Stimulated activated CD4-positive, alpha-beta T cell treated with anti-CD3 and anti-CD28 coated beads, Interleukin-2, amount 100 ng/mL, for 4 hours (primary cell): ENCODE measurements around the gene LAMA2.
A peak's percentile ranks its signal among the peaks of the same experiment; 100 is the strongest.

ENCODE experiments used
- DNase-seq: peaks from one replicate; pipeline ENCODE4 v3.0.0-alpha.2; 2020; ENCODE audit warnings: low read depth

The LAMA2 gene

DNA sequence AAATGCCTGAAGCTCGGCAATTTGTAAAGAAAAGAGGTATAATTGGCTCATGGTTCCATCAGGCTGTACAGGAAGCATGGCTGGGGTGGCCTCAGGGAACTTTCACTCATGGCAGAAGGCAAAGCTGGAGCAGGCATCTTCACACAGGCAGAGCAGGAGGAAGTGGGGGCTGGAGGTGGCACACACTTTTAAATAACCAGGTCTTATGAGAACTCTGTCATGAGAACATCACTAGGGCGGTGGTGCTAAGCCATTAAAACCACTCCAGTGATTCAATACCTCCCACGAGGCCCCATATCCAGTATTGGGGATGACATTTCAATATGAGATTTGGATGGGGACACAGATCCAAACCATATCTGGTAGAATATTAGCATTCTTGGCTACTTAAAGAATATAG is 481.8 kb downstream of the LAMA2 start:
- DNase-seq, result no peak

DNA sequence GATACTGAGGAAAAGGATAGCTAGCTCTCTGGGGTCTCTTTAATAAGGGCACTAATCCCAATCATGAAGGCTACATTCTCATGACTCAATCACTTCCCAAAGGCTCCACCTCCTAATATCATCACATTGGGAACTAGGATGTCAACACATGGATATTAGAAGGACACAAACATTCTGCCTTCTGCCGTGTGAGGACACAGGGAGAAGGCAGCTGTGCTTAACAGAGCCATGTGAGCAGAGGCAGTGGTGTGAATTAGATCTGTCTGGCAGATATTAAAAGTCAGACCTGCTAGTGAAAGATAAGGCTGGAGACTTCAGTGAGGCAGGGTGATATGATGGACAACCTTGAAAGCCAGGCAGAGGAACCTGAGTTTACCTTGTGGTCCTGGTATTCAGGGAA is 485.1 kb downstream of the LAMA2 start:
- no peak for DNase-seq

DNA sequence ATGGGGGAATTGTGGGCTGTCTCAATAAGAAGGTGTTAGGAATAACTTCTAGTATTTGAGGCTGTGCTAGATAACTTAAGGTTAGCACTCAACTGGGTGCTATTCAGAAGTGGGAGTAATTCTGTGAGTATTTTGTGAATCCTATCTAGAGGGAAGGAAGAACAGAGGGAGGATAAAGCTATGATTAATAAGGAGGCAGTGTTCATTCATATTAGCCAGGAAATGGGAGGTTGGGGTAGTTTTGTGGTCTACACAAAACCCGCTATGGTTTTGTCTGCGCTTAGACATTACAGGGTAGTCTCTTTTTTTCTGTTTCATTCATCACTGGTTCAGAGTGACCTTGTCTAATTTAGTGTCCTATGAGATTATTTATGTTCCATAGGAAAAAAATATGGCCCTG is 486.0 kb downstream of the LAMA2 start:
- DNase-seq, result no peak

DNA sequence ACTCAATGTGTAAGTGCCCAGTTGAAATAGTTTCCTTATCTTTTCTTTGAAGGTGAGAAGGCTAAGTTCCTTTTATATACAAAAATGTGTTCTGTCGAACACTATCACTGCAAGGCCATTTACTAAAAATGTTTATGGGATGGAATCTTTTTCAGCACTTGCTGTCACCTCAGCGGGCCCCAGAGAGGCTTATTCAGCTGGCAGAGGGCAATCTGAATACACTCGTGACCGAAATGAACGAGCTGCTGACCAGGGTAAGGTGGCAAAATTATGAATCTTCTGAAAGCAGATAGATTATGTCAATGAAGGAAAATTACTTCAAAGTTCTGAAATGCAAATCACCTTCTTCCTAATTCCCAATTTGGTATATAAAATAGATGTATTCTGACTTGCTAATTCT is 486.8 kb downstream of the LAMA2 start:
- no peak for DNase-seq

DNA sequence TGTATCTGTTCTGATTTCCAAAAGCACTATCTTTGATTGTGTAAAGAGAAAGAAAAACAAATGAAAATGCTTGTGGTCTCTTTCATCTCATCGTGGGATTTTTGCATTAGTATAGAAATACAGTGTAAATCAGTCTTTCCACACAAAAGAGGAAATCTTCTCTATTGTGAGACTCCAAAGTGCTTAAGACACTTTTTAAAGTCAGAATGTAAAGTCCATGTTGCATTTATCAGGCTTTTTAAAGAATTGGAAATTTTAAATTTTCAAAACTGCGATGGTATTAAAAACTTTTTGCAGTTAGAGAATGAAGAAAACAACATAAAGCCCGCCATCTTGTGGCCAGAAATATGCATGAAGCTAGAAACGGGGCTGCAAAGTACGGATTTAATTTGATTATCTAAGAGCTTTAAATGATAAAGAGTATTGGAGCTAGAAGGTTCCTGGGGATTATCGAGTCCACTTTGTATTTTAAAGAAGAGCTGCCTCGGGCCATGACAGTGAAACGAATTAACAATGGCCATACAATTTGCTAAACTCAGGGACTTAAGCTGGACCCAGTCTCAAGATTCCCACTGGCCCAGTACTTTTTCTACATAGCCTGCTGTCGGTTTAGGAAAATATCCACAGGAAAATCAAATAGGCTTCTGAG is 487.5 kb downstream of the LAMA2 start:
- DNase-seq, result peak; percentile 29

DNA sequence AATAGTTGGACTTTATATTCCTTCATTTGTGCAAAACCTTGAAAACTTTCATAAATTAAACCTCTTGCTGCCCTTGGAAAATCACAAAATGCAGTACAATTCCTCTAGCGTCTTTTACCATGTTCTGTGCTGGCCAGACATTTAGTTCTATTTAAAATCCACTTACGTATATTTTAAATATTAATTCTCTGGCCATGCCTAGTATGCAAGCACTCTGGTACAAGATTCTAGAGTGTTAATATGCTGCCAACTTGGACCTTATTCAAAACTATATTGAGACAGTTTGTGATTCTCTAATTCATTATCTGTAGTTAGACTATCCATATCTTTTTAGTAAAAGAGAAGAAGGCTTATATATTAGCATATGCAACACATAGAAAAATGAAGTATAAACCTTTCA is 498.9 kb downstream of the LAMA2 start:
- DNase-seq, result no peak

DNA sequence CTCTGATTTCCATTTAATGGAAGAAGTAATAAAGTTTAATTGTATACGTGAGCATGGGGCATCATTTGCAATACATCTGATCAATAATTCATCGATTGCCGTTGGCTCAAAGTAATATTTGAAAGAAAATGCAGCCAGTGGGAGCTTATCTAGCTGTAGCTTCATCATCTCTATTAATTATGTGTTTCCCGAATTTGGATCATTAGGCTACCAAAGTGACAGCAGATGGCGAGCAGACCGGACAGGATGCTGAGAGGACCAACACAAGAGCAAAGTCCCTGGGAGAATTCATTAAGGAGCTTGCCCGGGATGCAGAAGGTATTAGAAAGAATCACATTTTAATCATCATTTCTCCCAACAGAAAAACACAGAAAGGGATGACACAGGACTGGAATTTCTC is 500.0 kb downstream of the LAMA2 start:
- no peak for DNase-seq

DNA sequence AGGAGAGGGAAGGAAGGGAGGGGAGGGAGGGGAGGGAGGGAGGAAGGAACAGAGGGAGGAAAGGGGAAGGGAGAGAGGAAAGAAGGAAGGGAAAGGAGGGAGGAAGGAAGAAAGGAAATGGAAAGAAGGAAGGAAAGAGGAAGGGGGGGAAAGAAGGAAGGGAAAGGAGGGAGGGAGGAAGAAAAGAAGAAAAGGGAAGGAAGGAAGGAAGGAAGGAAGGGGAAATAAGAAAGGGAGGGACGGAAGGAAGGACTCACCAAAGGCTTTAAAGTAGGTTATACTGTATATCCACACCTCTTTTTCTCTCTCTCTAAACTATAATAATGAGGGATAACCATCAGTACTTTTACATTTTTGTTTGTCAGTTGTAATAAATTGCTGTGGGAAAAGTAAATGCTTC is 502.2 kb downstream of the LAMA2 start:
- DNase-seq, result no peak

DNA sequence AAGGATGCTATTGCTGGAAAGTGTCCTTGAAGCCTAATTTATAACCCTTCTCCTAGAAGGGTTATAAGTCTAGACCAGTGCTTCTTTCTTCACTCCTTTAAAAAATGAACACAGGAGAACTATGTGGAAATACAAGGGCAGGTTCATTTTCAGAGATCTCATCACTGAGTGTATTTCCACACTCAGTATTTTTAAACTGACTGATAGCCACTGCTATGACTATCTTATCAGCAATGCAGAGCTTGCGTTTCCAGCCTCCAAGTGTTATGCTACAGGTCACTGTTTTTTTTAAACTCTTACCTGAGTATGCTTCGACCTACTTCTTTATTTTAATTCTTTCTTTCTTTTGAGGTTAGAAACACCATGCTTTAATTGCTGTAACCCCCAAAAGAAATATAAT is 508.0 kb downstream of the LAMA2 start:
- no peak for DNase-seq

DNA sequence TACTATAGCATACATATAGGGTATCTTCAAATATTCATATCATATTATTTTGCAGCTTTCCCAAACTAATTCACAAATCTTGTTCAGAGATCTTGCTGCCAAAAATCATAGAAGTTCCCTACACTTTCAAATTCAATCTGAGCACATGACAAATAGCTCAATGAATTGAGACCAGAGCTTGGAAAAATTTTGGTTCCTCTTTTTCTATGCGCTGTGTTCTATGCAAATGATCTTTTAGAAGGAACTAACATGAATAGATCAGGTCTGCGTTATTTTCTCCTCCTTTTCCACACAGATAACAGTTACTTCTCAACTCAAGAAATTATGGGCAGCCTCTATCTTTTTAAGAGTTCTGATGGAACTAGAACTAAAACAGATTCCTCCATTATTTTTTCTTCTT is 510.7 kb downstream of the LAMA2 start:
- no peak for DNase-seq

DNA sequence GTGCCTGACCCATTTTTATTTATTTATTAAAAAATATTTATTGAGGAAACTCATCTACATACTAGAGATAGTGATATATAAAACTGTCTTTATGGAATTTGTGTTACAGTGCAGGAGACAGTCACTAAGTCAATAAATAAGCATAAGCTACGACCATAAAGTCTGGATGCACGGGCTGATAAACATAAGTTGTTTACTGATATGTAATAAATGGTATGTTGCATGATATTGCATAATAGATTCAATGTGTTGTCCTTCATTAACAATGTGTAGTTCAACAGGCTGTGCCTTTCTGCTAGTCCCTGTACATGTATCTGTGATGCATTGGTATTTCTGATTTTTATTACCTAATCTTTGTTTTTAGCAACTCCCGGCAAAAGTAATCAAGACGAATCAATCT is 515.8 kb downstream of the LAMA2 start:
- DNase-seq, result no peak

DNA sequence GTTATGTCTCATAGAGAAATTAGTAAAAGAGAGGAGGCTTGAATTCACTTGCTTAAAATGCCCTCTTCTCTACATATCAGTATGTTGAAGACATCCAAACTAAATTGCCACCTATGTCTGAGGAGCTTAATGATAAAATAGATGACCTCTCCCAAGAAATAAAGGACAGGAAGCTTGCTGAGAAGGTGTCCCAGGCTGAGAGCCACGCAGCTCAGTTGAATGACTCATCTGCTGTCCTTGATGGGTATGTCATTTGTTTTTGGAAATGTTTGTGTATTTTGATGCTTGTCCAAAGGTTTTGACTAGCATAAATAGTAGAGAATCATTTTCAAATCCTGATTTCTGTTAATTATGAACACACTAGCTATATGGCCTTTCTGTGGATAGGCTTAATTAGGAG is 519.3 kb downstream of the LAMA2 start:
- no peak for DNase-seq

DNA sequence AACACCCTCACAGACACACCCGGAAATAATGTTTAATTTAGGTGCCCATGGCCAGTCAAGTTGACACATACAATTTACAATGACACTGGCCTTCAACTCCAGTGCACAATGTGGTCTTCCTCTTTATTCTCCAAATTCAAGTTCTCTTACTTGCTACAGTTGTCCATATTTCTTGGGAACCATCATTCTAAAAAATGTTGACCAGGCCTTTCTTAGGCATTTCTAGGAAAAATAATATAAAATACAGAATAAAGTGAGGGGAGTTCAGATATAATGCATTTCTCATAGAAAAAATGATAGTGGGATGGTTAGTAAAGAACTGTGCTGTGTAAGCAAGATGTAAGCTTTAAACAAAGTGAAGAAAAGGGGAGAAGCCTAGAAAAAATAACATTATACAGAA is 528.2 kb downstream of the LAMA2 start:
- DNase-seq, result no peak

DNA sequence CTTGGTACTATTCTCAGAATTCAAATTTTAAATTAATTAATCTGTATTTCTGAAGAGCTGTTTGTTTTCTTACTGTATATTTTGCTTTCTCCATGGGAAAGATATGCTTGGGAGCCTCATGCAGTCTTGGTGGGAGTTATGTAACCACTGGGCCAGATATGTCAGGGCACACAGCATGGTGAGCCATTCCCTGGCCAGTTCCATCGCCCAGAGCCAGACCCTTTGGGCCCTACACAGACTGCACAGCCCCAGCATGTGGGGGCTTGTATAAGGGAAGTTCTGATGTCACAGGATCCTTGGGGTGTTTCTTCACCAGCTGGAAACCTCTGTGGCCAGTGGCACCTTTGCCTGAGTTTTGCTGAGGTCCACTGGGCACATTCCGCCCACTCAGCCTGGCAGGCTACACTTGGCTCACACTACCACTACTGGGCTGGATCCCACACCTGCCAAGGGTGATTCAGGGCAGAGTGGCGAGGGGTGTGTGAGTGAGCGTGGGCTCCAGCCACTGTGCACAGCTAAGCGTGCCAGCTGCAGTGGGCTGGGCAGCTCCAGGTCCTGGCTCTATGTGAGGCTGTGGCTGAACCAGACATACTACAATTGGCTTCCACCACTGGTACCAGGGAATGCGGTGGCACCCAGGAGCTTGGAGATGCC is 533.5 kb downstream of the LAMA2 start:
- DNase-seq, result no peak

DNA sequence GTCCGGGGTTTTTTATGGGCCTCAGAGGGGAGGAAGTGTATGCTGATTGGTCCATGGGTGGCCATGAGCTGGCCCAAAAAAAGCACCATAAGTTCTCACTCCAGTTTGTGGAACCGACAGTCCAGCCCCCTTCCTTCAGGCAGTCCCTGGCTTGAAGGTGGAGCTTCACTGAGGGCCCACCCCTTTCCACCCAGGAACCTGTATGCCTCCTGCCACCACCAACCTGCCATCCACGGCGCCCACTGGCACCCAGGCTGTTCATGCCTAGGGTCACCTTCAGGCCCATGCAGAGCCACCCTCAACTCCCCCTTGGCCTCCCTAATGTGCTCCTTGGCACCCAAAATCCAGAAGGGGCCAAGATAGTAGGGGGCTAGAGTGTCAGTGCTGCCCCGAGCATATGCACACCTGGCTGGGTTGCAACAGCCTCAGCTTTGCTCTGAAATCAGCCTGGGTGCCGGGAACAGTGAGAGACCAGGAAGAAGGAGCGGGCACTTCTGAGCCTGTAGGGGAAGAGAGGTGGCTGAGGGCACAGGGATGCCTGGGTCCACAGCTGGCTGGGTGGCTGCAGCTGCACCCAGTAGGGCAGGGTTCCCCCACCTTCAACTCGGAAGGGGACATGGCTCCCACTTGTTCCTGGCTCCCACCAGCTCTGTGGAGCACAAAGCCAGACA is 534.6 kb downstream of the LAMA2 start:
- DNase-seq, result no peak

DNA sequence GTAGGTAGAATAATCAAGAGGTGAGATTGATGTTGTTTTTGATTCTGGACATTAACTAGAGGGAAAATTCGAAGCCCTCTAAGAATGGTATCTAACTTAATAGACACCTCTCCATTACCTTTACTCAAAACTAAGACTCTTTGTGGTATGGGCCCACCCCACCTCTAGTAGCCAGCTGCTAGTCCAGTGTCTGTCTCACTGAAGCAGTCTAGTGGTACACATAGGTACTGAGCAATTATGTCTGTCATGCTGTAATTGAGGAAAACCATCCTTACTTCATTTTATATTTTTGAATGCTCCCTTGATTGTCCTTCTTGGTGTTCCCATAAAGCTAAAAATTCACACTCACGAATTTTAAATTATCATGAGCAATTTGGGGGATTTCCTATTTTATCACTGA is 536.4 kb downstream of the LAMA2 start:
- DNase-seq, result no peak

DNA sequence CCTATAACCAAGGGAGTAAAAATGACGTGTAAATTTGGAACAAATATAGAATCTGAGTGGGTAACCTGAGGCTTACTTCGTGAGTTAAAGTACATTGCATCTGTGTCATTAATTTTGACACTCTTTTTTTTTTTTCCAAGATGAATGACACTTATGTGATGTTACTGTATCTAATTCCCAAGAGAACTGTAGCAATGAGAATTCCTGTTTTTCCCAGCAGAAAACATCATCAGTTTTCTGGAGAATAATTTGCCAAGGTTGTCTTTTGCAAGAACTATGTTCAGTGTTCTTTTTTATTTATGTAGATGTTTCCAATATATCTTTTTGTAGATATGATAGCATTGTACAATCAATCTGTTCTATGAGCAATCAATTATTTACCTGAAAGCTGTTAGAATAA is 543.4 kb downstream of the LAMA2 start:
- no peak for DNase-seq

DNA sequence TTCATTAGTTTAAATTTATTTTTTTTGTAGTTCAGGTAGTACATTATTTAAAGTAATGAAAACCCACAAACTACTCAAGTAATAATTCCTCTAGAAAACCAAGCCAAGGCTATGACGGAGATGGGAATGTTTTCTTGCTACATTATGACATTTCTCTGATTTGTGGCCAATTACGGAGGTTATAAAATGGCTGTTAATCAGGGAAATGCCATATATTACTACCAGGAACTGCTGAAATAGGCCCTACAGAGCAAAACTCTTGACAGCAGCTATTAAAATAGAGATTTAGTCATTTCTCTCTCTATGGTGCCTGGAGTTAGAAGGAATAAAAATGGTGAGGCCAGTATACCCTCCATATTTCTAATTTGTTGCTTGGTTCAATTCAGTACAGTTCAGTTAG is 547.0 kb downstream of the LAMA2 start:
- DNase-seq, result no peak

DNA sequence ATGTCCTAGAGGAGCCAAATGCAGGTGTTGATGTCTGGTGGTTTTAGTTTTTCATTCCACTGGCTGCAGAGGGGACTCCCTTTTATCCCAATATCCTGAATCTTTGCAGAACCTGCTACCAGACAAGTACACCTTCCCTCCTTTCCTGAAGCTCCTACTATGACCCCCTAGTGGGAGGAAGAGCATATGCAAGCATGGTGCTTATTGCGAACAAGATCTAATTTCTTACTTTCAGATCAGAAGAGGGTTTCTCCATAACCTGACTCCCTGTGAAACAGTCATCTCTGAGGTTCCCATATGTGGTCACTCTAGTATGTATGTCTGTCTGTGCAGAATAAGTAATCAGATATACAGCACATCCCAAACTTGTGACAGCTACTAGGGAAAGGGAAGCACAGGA is 549.8 kb downstream of the LAMA2 start:
- no peak for DNase-seq

DNA sequence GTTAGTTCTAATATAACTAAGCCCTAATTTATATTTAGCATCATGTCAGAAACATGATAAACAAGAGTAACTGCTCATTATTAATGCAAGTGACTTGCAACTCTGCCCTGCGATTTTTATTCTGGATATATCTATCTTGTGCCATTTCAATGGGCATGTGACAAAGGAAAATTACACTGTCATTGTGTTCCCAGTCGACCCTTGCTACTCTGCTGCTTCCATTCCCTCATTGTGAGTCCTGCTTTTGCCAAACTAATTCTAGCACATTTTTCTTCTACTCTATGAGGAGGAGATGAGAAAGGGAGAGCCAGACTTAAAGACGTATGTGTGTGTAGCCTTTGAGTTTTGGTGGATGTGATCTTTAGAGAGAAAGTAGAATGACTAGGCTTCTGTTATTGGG is 551.2 kb downstream of the LAMA2 start:
- no peak for DNase-seq

DNA sequence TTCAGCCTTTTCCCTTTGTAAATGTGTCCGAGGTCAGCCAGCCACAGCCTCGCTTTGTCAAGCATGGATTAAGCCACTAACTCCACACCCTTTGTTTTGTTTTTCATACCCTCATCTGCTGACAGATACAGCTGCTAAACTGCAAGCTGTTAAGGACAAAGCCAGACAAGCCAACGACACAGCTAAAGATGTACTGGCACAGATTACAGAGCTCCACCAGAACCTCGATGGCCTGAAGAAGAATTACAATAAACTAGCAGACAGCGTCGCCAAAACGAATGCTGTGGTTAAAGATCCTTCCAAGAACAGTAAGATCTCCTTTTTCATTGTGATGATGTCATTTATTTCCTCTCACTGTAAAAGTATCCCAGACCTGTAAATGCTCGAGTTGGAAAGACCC is 557.8 kb downstream of the LAMA2 start:
- no peak for DNase-seq

DNA sequence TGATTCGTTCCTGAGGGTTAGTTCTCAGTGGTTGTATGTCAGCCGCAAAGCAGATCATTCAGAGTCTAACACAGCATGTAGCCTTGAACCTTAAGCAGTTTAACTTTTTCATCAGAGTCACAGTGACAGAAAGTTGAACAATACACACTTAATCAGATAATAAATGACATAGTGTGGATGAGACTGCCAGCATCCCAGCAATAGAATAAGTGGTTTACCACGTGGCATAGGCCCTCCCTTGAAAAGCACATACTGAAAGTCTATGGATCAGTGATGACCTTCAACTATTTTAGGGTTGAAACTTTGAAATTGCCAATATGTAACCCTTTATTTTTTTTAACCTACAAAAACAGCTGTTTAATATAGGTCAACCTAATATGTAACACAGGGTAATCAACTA is 561.7 kb downstream of the LAMA2 start:
- DNase-seq, result no peak

DNA sequence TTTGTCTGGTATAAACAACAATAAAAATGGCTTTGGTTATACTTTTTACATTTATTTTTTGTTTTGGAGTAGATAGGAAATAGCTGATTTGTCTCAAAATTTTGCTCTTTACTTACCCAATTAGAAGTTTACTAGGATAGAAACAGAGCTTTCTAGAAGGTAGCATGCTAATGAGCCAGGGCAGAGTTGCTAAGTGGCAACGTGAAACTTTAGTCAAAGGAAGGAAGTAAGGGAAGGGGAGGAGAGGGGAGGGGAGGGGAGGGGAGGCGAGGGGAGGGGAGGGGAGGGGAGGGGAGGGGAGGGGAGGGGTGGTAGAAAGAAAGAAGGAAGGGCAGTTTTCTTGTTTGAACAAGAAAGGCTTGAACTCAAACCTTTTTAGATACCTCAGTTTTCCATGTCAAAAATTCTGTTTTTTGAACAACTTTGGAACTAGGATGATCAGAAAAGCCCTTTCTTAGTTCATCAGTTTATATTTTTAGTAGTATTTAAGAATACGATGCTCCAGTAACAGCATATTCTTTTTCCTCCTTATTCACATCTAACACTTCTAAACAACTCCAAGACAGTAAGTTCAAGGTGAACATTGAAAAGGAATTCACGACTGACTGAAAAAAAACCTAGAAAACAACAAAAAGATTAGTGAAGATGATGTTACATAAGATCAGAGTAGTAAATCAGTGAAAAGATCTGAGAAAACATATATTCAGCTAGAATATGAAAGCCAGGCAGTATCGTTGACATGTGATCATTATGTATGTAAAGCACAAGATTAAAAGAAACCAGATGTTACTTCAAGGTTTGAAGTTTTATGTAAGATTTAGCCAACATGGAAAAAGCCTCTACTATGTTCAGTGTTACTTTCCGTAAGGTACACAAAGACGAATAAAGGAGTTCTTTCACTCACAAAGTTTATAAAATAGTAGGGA is 563.6 kb downstream of the LAMA2 start:
- DNase-seq, result no peak
